GM11168 (cell line): Measurements from ENCODE around the gene GK.
"Not testable (repeated sequence)": the region's sequence is repeated elsewhere in the genome, so short reads cannot be mapped to it uniquely, and the experiment has no call there.

Source experiments
- in situ Hi-C: fragments of 300-500 bp; cut with MboI; formaldehyde crosslinking; loops from one replicate; pipeline ENCODE4 v1.12.0; 2022; ENCODE audit warnings: low sequenced_read_pairs; ENCODE audit not compliant: unreplicated experiment

GK gene

DNA sequence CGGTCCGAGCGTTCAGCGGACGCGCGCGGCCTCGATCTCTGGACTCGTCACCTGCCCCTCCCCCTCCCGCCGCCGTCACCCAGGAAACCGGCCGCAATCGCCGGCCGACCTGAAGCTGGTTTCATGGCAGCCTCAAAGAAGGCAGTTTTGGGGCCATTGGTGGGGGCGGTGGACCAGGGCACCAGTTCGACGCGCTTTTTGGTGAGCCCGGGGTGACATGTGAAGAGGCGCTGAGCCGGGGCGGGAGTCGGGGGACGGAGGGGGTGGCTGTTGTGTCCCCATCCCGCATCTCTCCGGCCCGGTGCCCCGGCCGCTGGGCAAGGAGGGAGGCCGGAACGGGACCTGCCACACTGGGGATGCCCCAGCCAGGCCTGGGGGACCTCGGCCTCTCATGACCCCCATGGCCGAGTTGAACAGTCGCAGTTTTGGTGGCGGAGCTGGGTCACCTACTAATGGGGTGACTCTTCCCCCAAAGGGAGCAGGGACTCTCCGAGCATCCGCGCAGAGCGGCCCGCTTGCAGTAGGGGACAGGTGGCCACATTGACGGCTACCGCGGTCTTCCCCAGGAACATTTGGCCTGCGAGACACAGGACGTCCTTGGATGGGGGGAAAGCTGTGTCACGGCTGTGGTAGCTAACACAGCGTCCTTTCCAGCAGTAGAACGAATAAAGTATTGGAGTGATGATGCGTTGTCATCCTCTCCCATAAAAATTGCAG, at the start of gene GK:
Gene GK, plus strand, starts transcription at position 9 of the 717 bp plus-strand sequence. Its CDS starts 115 bp downstream, at position 124.
- in situ Hi-C loops: no loop called here

DNA sequence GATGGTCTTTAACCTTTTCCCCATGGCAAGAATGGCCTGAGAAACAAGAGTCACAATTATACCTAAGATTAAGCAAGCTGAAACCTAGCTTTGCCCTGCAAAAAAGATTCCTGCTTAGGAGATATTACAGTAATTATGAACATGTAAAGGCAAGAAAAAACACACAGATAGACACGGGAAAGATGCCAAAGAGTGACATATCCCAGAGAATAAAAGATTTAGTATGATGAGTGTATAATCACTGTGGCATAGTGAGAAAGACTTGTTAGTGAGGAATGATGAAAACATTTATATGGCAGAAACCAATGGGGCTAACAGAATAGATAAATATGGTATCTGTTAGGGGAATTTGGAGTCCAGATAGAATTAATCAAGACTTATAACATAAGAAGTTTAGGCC, 46.1 kb upstream of the GK start:
- in situ Hi-C loops: no loop called here

DNA sequence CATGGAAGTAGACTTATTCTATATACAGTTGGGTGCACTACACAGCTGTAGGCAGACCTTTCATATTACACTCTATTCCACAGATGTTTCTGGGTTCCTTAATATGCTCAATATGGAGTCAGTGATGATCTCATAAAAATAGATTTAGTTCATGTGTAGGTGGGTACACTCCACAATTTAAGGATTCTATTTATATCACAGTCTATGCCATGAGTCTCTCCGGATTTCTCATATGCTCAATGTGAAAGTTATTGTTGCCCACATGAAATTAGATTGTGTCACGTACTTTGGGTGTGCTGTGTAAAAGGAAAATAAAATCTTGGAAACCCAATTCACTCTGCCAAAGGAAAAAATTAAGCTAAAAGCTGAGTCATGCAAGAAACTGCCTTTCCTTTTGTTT, 43.2 kb upstream of the GK start:
- in situ Hi-C loops: no loop called here

- in situ Hi-C loops: no loop called here
Measured at GRCh38 chrX:30612250-30612655, 41.0 kb upstream of the GK start.

- in situ Hi-C loops: no loop called here
Measured at GRCh38 chrX:30613721-30614120, 39.5 kb upstream of the GK start.

GRCh38 chrX:30615229-30615628, 38.0 kb upstream of the GK start:
- in situ Hi-C loops: no loop called here

GRCh38 chrX:30618160-30618765, 35.0 kb upstream of the GK start:
- in situ Hi-C loops: no loop called here

GRCh38 chrX:30620125-30620524, 33.1 kb upstream of the GK start:
- in situ Hi-C loops: no loop called here

DNA sequence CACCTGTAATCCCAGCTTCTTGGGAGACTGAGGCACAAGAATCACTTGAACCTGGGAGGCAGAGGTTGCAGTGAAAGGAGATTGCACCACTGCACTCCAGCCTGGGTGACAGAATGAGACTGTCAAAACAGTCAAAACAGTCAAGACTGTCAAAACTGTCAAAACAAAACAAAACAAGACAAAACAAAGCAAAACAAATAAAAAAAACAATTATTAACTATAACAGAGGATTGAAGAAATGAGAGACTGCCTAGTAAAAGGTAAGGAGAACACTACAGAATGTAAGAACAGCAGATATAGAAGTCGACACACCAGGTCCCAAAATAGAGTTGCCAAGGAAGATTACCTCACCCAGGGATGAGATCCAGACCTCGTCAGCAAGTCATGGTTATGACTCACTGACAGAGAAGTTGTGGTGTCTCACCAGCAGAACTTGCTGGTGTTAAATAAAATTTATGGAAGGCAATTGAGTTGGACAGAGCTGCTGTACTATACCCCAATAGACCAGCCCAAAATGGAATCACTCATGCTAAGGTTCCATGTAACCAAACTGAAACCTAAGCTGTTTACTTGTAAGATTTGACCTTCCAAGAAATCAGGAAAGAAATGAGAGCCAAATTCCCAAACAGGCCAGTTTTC, 32.1 kb upstream of the GK start:
- in situ Hi-C loops: no loop called here

DNA sequence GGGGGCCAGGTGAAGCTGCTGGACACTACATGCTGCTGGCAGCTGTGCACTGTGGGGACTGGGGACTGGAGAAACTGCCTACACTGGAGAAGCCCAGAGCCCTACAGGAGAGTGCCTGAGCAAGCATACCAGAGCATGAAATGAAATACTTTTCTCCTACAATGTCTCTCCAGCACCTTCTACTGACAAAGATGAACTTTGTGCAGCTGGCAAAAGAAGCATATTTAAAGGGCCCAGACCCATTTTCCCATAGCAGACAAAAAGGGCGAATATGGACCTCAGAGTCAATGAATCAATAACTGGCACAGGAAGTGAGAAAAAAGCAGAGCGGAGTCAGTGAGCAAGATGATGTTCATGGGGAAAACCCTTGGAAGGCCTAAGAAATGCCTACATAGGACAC, 30.9 kb upstream of the GK start:
- in situ Hi-C loops: no loop called here

- in situ Hi-C loops: no loop called here
Measured at GRCh38 chrX:30626402-30626801, 26.8 kb upstream of the GK start.

DNA sequence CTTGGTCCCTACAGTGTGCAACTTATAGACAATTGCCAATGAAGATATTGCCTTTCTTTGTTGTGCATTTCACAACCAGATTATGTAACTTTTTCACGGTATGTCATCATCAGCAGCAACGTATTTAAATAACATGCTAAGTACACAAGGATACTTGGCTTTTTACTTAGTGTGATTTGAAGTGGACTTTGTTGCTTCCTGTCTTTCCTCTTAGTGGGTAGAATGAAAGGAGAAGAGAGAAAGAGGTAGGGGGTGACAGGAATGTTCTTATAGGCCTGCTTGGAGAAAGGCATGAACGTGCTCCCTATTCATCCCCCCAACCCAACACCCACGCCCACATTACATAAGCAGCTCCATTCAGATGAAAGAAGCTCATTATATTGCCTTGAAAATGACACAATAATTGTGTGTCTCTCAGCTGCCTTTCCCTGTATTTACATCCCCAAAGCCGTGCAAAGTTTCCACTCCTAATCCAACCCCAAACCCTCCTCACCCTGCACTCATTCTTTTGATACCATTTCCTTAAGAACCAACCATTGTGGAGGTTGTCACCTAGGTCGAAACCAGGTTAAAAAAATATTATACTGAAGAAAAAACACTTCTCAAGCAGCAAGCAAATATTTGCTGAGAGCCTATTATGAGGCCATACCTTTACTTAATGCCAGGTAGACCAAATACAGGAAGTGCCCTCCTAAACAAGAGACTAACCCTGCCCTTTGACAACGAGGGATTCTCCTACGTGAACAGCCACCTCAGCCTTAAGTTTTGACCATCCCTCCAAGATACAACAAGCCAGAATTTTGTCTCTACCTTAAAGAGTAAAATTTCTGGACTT, 25.2 kb upstream of the GK start:
- in situ Hi-C loops: no loop called here

DNA sequence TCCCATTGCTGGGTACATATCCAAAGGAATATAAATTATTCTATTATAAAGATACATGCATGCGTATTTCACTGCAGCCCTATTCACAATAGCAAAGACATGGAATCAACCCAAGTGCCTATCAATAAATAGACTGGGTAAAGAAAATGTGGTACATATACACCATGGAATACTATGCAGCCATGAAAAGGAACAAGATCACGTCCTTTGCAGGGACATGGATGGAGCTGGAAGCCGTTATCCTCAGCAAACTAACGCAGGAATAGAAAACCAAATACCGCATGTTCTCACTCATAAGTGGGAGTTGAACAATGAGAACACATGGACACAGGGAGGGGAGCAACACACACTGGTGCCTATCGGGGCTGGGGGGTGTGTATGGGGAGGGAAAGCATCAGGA, 19.2 kb upstream of the GK start:
- in situ Hi-C loops: not testable (repeated sequence)

GRCh38 chrX:30635630-30636029, 17.6 kb upstream of the GK start:
- in situ Hi-C loops: no loop called here

DNA sequence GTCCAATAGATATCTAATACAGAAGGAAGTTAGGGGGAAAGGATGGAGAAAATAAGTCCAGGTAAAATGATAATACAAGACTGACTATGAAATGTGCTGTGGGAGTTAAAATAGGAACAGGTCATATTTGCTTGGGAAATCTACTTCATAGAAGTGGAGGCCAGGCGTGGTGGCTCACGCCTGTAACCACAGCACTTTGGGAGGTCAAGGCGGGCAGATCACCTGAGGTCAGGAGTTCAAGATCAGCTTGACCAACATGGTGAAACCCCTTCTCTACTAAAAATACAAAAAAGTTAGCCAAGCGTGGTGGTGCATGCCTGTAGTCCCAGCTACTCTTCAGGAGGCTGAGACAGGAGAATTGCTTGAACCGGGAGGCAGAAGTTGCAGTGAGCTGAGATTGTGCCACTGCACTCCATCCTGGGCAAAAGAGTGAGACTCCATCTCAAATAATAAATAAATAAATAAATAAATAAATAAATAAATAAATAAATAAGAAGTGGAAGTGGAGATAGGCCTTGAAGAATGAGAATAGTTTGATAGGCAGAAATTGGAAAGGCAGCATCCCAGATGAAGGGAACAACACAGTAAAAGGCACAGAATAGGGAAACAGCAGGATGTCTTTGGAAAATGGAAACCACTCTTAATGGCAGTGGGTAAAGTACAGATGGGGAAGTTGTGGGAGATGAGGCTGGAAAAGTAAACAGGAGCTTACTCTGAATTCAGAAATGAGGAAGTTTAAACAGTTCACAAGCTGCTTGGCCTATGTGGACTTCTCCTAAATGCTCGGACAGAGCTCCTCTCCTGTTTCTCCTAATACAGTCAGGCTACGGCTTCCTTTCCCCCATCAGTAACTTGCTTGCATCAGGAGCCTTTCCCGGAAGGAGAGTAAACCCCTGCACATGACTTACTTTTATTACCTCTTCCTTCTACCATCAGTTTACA, 15.1 kb upstream of the GK start:
- in situ Hi-C loops: no loop called here

DNA sequence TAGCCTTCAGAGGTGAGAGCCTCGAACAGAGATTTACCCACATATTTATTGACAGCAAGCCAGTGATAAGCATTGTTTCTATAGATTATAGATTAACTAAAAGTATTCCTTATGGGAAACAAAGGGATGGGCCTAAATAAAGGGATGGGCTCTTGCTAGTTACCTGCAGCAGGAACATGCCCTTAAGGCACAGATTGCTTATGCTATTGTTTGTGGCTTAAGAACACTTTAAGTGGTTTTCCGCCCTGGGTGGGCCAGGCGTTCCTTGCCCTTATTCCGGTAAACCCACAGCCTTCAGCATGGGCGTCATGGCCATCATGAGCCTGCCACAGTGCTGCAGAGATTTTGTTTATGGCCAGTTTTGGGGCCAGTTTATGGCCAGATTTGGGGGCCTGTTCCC, 13.5 kb upstream of the GK start:
- in situ Hi-C loops: not testable (repeated sequence)

DNA sequence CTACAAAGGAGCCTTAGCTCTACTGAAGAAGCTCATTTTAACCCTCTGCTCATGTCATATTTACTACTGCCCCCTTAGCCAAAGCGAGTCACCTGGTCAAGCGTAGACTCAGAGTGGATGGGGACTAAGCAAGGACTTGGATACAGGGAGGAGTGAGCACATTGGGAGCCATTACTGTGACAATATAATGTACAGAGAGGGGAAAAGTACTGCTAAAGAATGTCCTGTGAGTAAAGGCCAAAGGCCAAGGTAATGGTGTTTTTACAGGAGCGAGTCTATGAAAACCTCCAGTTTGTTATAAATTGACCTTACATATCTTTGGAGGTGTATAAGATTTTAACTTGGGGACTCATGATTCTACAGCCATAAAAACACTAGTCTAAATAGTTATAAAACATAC, 10.6 kb upstream of the GK start:
- in situ Hi-C loops: no loop called here

GRCh38 chrX:30643313-30643821, 9.9 kb upstream of the GK start:
- in situ Hi-C loops: no loop called here

- in situ Hi-C loops: no loop called here
Measured at GRCh38 chrX:30649859-30650258, 3.4 kb upstream of the GK start.
